MM.1S (cell line): ENCODE measurements around the gene NUDT7.

Source experiments
- DNase-seq: peaks from one replicate; pipeline ENCODE4 v3.0.0-alpha.2; 2015
- H2AFZ ChIP-seq: fragments of 300-600 bp; sonication (generic); 2 replicates; pipeline ENCODE4 v1.6.0; 2016; ENCODE audit warnings: antibody characterized with exemption, low read length
- H3F3A ChIP-seq: fragments of 300-600 bp; sonication (generic); 2 replicates; pipeline ENCODE4 v1.6.1; 2016; ENCODE audit warnings: mild to moderate bottlenecking, antibody characterized with exemption, low read length, moderate library complexity, mixed read lengths; ENCODE audit not compliant: insufficient read depth
- H3K27ac ChIP-seq: fragments of 300-600 bp; sonication (generic); 2 replicates; pipeline ENCODE4 v1.5.1; 2016; ENCODE audit warnings: mild to moderate bottlenecking, low read length
- H3K27me3 ChIP-seq: fragments of 300-600 bp; sonication (generic); replicated peaks from 2 replicates; pipeline ENCODE4 v1.6.0; 2016; ENCODE audit warnings: low read length; ENCODE audit not compliant: insufficient read depth
- H3K36me3 ChIP-seq: fragments of 300-600 bp; sonication (generic); replicated peaks from 2 replicates; pipeline ENCODE4 v1.6.1; 2016; ENCODE audit warnings: mild to moderate bottlenecking, low read length, mixed read lengths; ENCODE audit not compliant: insufficient read depth
- H3K4me1 ChIP-seq: fragments of 300-600 bp; sonication (generic); 2 replicates; pipeline ENCODE4 v1.6.1; 2016; ENCODE audit warnings: low read length, mixed read lengths
- H3K4me2 ChIP-seq: fragments of 300-600 bp; sonication (generic); 2 replicates; pipeline ENCODE4 v1.6.0; 2016; ENCODE audit warnings: low read depth, low read length
- H3K4me3 ChIP-seq: fragments of 300-600 bp; sonication (generic); 2 replicates; pipeline ENCODE4 v1.5.1; 2016; ENCODE audit warnings: low read length, mixed read lengths
- H3K79me2 ChIP-seq: fragments of 300-600 bp; sonication (generic); 2 replicates; pipeline ENCODE4 v1.6.1; 2016; ENCODE audit warnings: mixed run types, low read length, mixed read lengths
- H3K9ac ChIP-seq: fragments of 300-600 bp; sonication (generic); 2 replicates; pipeline ENCODE4 v1.6.1; 2016; ENCODE audit warnings: low read length, mixed read lengths
- H3K9me2 ChIP-seq: fragments of 300-600 bp; sonication (generic); replicated peaks from 2 replicates; pipeline ENCODE4 v1.6.1; 2016; ENCODE audit warnings: mild to moderate bottlenecking, low read length, mixed read lengths; ENCODE audit not compliant: insufficient read depth
- H3K9me3 ChIP-seq: fragments of 300-600 bp; sonication (generic); replicated peaks from 2 replicates; pipeline ENCODE4 v1.6.1; 2016; ENCODE audit warnings: mild to moderate bottlenecking, low read length, mixed read lengths; ENCODE audit not compliant: insufficient read depth
- H4K20me1 ChIP-seq: fragments of 300-600 bp; sonication (generic); 2 replicates; pipeline ENCODE4 v1.6.1; 2016; ENCODE audit warnings: mild to moderate bottlenecking, low read length, moderate library complexity, mixed read lengths; ENCODE audit not compliant: insufficient read depth
- CTCF ChIP-seq: fragments of 300-600 bp; sonication (generic); IDR thresholded peaks from 2 replicates; pipeline ENCODE4 v1.5.1; 2016; ENCODE audit warnings: antibody characterized with exemption, low read length, mixed read lengths
- EZH2 ChIP-seq: fragments of 300-600 bp; sonication (generic); optimal IDR thresholded peaks from 2 replicates; pipeline ENCODE3; 2017; ENCODE audit warnings: low read depth, mild to moderate bottlenecking, antibody characterized with exemption, low read length, mixed read lengths
- EZH2phosphoT487 ChIP-seq: fragments of 300-600 bp; sonication (generic); IDR thresholded peaks from 2 replicates; pipeline ENCODE4 v1.6.1; 2018; ENCODE audit warnings: antibody characterized with exemption, low read length

NUDT7 gene

GRCh38 chr16:77745972-77746371 is 23.7 kb downstream of the NUDT7 start:
- H3K27ac ChIP-seq = no peak overlapping the region
- DNase-seq = no peak
- H2AFZ ChIP-seq = no peak overlapping the region
- no peak overlapping the region for H3K9ac ChIP-seq
- H3K27me3 ChIP-seq = no peaks in the 10 kb centered on the region
- H3K79me2 ChIP-seq = no peaks in the 10 kb centered on the region
- H3K4me3 ChIP-seq = no peak overlapping the region
- TF ChIP-seq EZH2 (no peak), EZH2phosphoT487 (no peak), CTCF (no peak)
- no peaks in the 10 kb centered on the region for H3K9me3 ChIP-seq
- no peaks in the 10 kb centered on the region for H4K20me1 ChIP-seq
- H3K4me2 ChIP-seq = no peak overlapping the region
- no peaks in the 10 kb centered on the region for H3K9me2 ChIP-seq
- H3F3A ChIP-seq = no peaks in the 10 kb centered on the region
- no peaks in the 10 kb centered on the region for H3K4me1 ChIP-seq
- no peaks in the 10 kb centered on the region for H3K36me3 ChIP-seq

GRCh38 chr16:77748421-77749005 is 26.2 kb downstream of the NUDT7 start:
- Histone ChIP-seq H3K9me2 (no peaks in the 10 kb centered on the region), H3K4me2 (no peak overlapping the region), H3K27me3 (no peaks in the 10 kb centered on the region), H3K9me3 (no peaks in the 10 kb centered on the region), H2AFZ (no peak overlapping the region), H3K79me2 (no peaks in the 10 kb centered on the region), H3K4me3 (no peak overlapping the region), H3K27ac (no peak overlapping the region), H3F3A (no peaks in the 10 kb centered on the region), H3K36me3 (no peaks in the 10 kb centered on the region), H3K4me1 (no peaks in the 10 kb centered on the region), H4K20me1 (no peaks in the 10 kb centered on the region), H3K9ac (no peak overlapping the region)
- no peak for DNase-seq
- no peak for TF ChIP-seq CTCF
- no peak for TF ChIP-seq EZH2phosphoT487
- TF ChIP-seq EZH2 = no peak

- H3F3A ChIP-seq = no peaks in the 10 kb centered on the region
- H3K4me2 ChIP-seq = no peak overlapping the region
- no peaks in the 10 kb centered on the region for H3K9me3 ChIP-seq
- no peak overlapping the region for H3K27ac ChIP-seq
- H3K9ac ChIP-seq = no peak overlapping the region
- H2AFZ ChIP-seq = no peak overlapping the region
- H3K27me3 ChIP-seq = no peaks in the 10 kb centered on the region
- no peaks in the 10 kb centered on the region for H3K4me1 ChIP-seq
- no peak for TF ChIP-seq EZH2
- TF ChIP-seq EZH2phosphoT487 = no peak
- TF ChIP-seq CTCF = no peak
- no peak overlapping the region for H3K4me3 ChIP-seq
- no peak for DNase-seq
- H3K79me2 ChIP-seq = no peaks in the 10 kb centered on the region
- no peaks in the 10 kb centered on the region for H3K9me2 ChIP-seq
- H4K20me1 ChIP-seq = no peaks in the 10 kb centered on the region
- H3K36me3 ChIP-seq = no peaks in the 10 kb centered on the region
These were observed 27.1 kb downstream of the NUDT7 start for GRCh38 chr16:77749415-77749814.
